ENCODE measurements around the gene CLSTN2.

The CLSTN2 gene

DNA sequence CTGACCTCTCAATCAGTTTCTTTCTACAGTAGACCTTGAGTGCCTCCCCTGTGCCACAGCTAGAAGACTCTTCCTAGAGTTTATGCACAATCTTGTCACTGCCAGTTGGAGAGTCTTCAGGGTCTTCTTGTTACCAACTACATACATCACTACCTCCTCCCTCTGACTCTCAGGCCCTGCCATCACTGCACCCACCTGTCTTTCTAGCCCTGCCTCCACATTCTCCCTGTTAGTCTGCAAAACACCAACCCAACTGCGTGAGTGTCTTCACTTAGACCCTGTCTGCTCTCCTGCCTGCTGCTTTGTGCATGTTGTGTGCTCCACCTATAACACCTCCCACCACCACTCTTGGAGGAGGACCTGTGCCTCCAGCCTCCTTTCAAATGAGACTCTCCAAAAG, 34.4 kb downstream of the CLSTN2 start:
- no peaks in the 10 kb centered on the region for H3K79me2 ChIP-seq (ENCODE audit: insufficient read depth, low read depth)
- H2AFZ ChIP-seq (ENCODE audit: low read depth) = no peak overlapping the region
- H3K4me2 ChIP-seq = no peak overlapping the region
- no peak overlapping the region for H3K27ac ChIP-seq
- no peak overlapping the region for H3K4me3 ChIP-seq (IDR thresholded peaks at IDR 0.05; ENCODE audit: insufficient read depth, low read depth, low read length)
- H4K20me1 ChIP-seq (ENCODE audit: insufficient read depth) = no peaks in the 10 kb centered on the region
- H3K4me1 ChIP-seq (ENCODE audit: low read depth, poor library complexity, severe bottlenecking) = no peaks in the 10 kb centered on the region
- no peak overlapping the region for H3K9ac ChIP-seq
- no peaks in the 10 kb centered on the region for H3K36me3 ChIP-seq (ENCODE audit: insufficient read depth)
- TF ChIP-seq, protein P1, sequence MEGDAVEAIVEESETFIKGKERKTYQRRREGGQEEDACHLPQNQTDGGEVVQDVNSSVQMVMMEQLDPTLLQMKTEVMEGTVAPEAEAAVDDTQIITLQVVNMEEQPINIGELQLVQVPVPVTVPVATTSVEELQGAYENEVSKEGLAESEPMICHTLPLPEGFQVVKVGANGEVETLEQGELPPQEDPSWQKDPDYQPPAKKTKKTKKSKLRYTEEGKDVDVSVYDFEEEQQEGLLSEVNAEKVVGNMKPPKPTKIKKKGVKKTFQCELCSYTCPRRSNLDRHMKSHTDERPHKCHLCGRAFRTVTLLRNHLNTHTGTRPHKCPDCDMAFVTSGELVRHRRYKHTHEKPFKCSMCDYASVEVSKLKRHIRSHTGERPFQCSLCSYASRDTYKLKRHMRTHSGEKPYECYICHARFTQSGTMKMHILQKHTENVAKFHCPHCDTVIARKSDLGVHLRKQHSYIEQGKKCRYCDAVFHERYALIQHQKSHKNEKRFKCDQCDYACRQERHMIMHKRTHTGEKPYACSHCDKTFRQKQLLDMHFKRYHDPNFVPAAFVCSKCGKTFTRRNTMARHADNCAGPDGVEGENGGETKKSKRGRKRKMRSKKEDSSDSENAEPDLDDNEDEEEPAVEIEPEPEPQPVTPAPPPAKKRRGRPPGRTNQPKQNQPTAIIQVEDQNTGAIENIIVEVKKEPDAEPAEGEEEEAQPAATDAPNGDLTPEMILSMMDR (conservative IDR thresholded peaks at IDR 0.05; ENCODE audit: low read depth, low read length) = no peak
- H3K27me3 ChIP-seq (ENCODE audit: insufficient read depth, low read depth) = no peaks in the 10 kb centered on the region

DNA sequence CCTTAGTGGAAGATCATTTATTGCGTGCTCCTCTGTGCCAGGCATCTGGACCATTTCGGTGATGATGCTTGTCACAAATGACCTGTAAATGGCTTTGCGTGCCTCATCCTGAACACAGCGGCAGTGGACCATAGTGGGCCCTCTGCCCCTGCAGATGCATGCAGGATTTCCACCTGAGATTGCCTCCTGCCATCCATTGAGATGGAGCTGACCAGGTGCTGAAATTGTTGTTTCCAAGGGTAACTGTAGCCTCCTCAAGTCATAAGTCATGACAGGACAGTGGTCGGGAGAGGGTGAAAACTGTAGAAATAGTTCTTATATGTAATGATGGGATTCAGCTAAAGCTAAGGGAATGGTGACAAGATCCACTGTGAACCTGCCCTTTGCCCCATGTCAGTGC, 35.5 kb downstream of the CLSTN2 start:
- H3K4me3 ChIP-seq (IDR thresholded peaks at IDR 0.05; ENCODE audit: insufficient read depth, low read depth, low read length) = no peak overlapping the region

DNA sequence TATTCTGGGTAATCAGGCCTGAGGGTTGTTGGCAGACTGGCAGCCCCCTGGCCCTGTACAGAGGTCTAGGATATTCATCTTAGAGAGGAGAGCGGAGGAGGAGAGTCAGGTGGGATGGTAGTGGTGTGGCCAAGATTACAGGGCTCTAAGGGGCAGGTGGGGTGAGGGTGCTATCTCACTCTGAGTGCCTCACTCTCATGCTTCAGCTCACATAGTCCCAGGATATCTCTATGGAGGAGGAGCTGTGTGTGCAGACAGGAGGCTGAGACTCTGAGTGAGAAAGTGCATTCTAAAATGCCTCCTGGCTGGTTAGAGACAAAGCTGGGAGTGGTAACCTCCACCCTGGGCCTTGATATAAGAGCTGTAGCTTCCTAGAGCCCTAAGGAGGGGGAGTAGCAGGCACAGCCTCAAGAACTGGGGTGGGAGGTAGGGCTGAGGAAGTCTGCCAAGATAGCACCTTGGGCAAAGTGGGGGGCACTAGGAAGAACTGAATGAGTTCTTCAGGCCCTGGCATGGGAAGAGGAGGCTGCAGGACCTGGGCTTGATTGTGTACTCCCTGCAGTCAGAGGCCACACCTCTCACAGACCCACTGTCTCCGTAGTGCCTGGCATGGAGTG, 39.9 kb downstream of the CLSTN2 start:
- TF ChIP-seq, protein P1 (conservative IDR thresholded peaks at IDR 0.05; ENCODE audit: low read depth, low read length) = no peak
- Histone ChIP-seq H3K9ac (no peak overlapping the region), H3K27ac (no peak overlapping the region), H3K4me1 (ENCODE audit: low read depth, poor library complexity, severe bottlenecking) (no peaks in the 10 kb centered on the region), H2AFZ (ENCODE audit: low read depth) (no peak overlapping the region), H3K4me3 (IDR thresholded peaks at IDR 0.05; ENCODE audit: insufficient read depth, low read depth, low read length) (no peak overlapping the region), H3K79me2 (ENCODE audit: insufficient read depth, low read depth) (no peaks in the 10 kb centered on the region), H4K20me1 (ENCODE audit: insufficient read depth) (no peaks in the 10 kb centered on the region), H3K36me3 (ENCODE audit: insufficient read depth) (no peaks in the 10 kb centered on the region), H3K27me3 (ENCODE audit: insufficient read depth, low read depth) (no peaks in the 10 kb centered on the region), H3K4me2 (no peak overlapping the region)

More for the DNA sequence above, 35.5 kb downstream of the CLSTN2 start:
- no peak overlapping the region for H3K27ac ChIP-seq
- no peak overlapping the region for H3K9ac ChIP-seq
- no peak overlapping the region for H3K4me2 ChIP-seq
- TF ChIP-seq, protein P1 (conservative IDR thresholded peaks at IDR 0.05; ENCODE audit: low read depth, low read length) = no peak
- H3K36me3 ChIP-seq (ENCODE audit: insufficient read depth) = no peaks in the 10 kb centered on the region
- no peaks in the 10 kb centered on the region for H3K27me3 ChIP-seq (ENCODE audit: insufficient read depth, low read depth)
- no peak overlapping the region for H2AFZ ChIP-seq (ENCODE audit: low read depth)
- H3K4me1 ChIP-seq (ENCODE audit: low read depth, poor library complexity, severe bottlenecking) = no peaks in the 10 kb centered on the region
- H3K79me2 ChIP-seq (ENCODE audit: insufficient read depth, low read depth) = no peaks in the 10 kb centered on the region
- no peaks in the 10 kb centered on the region for H4K20me1 ChIP-seq (ENCODE audit: insufficient read depth)

DNA sequence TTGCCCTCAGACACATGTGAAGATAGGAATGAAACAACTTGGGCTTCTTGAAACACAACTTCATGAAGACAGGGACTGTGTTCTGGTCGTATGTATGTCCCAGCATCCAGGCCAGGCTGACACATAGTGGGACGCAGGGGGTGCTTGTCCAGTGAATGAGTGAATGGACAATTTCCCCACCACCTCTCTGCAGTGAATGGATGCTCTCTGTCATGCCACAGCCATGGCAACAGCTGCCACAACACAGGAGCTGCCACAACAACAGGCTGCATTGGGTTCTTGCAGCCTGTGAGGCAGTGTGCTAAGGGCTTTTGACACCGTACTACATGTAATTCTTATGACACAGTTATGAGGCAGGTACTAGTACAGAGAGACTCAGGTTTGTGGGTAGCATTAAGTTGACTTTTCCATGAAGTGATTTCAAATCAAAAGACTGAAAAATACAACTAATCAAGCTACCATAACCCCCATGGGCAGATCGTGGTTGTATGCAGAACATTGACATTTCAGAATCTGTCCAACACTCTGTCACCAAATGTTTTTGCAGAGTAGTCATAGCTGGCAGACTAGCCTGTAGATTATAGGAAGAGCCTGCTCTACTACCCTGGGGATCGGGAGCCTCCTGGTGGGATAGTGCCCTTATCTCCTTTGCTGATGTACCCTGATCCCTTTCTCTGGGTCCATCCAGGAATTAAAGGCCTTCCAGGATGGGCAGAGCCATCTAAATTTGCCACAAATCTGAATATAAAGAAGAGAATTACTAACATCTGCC, 40.8 kb downstream of the CLSTN2 start:
- Histone ChIP-seq H2AFZ (ENCODE audit: low read depth) (no peak overlapping the region), H3K79me2 (ENCODE audit: insufficient read depth, low read depth) (no peaks in the 10 kb centered on the region), H3K9ac (no peak overlapping the region), H3K27ac (no peak overlapping the region), H3K4me1 (ENCODE audit: low read depth, poor library complexity, severe bottlenecking) (no peaks in the 10 kb centered on the region), H3K4me2 (no peak overlapping the region), H3K27me3 (ENCODE audit: insufficient read depth, low read depth) (no peaks in the 10 kb centered on the region), H3K36me3 (ENCODE audit: insufficient read depth) (no peaks in the 10 kb centered on the region), H3K4me3 (IDR thresholded peaks at IDR 0.05; ENCODE audit: insufficient read depth, low read depth, low read length) (no peak overlapping the region), H4K20me1 (ENCODE audit: insufficient read depth) (no peaks in the 10 kb centered on the region)
- TF ChIP-seq, protein P1 (conservative IDR thresholded peaks at IDR 0.05; ENCODE audit: low read depth, low read length) = no peak
